K562 (cell line): ENCODE results near the gene MATR3. TPM values are rescaled to one million over a fixed set of nuclear protein-coding genes. Genes with fewer than 3 reads are reported as not detected.

Experiments
- ATAC-seq: fragments of 200-7000 bp; cut with Tn5 transposase; 3 replicates; pipeline ENCODE4 v1.9.1; 2020; ENCODE audit warnings: moderate library complexity
- BruUV-seq: library from RNA; stranded (reverse); fragments of 400-500 nt; replicated peaks from 2 replicates; lab custom pipeline; 2021; lab: Mats Ljungman, UMichigan
- CTCF ChIA-PET: fragments of 300-600 bp; formaldehyde crosslinking; extraction: SDS; loops from one replicate; lab custom pipeline; 2021; ENCODE audit warnings: low intra/inter-chr PET ratio; lab: Yijun Ruan, JAX
- POLR2A ChIA-PET: fragments of 300-600, 350-650 bp; sonication (Branson Sonifier 250); formaldehyde crosslinking; extraction: SDS; loops from one replicate; lab custom pipeline; 2021; ENCODE audit warnings: antibody characterized with exemption, inconsistent platforms; lab: Yijun Ruan, JAX
- DNase-seq, 4 experiments: peaks; one replicate each; pipeline versions ENCODE4 v3.0.0 to v3.0.0-alpha.2; 2011 to 2018; ENCODE audit warnings: low spot score in 3 of 4, mixed read lengths in 3 of 4; ENCODE audit errors: extremely low read depth in 1 of 4
- FAIRE-seq: peaks from 2 replicates; lab custom pipeline; 2011; peaks lifted over from hg19 to GRCh38; lab: Jason Lieb, UNC
- H2AFZ ChIP-seq: 2 replicates; pipeline ENCODE4 v1.6.0; 2011; ENCODE audit warnings: low read depth, low read length, control low read depth, inconsistent platforms
- H3K27ac ChIP-seq: fragments of 200-600 bp; 3 replicates; pipeline ENCODE4 v1.8.0; 2011; ENCODE audit warnings: low read depth, mild to moderate bottlenecking, control low read depth, inconsistent platforms, low read length, moderate library complexity, mixed read lengths; ENCODE audit errors: extremely low read depth
- H3K27me3 ChIP-seq, 2 experiments: fragments of 300-600 bp in 1 of 2; 2 replicates in 1 of 2; 3 replicates in 1 of 2; pipeline versions ENCODE4 v1.6.0 to v1.8.0; 2011; ENCODE audit warnings: inconsistent platforms in 2 of 2, low read length in 2 of 2, mild to moderate bottlenecking in 1 of 2, mixed read lengths in 1 of 2, moderate library complexity in 1 of 2; ENCODE audit not compliant: control insufficient read depth in 2 of 2, insufficient read depth in 2 of 2
- H3K36me3 ChIP-seq: fragments of 300-600 bp; 3 replicates; pipeline ENCODE4 v1.8.0; 2011; ENCODE audit warnings: mild to moderate bottlenecking, low read length, inconsistent platforms; ENCODE audit not compliant: control insufficient read depth, insufficient read depth
- H3K4me1 ChIP-seq, 2 experiments: fragments of 200-600 bp in 1 of 2; replicated peaks in 1 of 2; 2 replicates in 1 of 2; 3 replicates in 1 of 2; pipeline versions ENCODE4 v1.5.1 to v1.8.0; 2011; ENCODE audit warnings: inconsistent platforms in 2 of 2, low read length in 2 of 2, mild to moderate bottlenecking in 1 of 2, mixed read lengths in 1 of 2, moderate library complexity in 1 of 2; ENCODE audit not compliant: control insufficient read depth in 2 of 2, insufficient read depth in 2 of 2
- H3K4me2 ChIP-seq: 2 replicates; pipeline ENCODE4 v1.6.1; 2011; ENCODE audit warnings: low read length, control low read depth, inconsistent platforms, mixed read lengths; ENCODE audit not compliant: insufficient read depth
- H3K4me3 ChIP-seq: fragments of 200-600 bp; sonication (generic), shearing (Covaris generic); 2 replicates; pipeline ENCODE4 v1.5.1; 2016; ENCODE audit warnings: control low read depth, inconsistent platforms
- H3K79me2 ChIP-seq: fragments of 200-600 bp; 3 replicates; pipeline ENCODE4 v1.8.0; 2011; ENCODE audit warnings: low read length, inconsistent platforms; ENCODE audit not compliant: control insufficient read depth, insufficient read depth
- H3K9ac ChIP-seq, 2 experiments: 2 replicates each; pipeline versions ENCODE4 v1.6.0 to v1.6.1; 2011; ENCODE audit warnings: low read depth in 2 of 2, low read length in 2 of 2, control low read depth in 1 of 2, inconsistent platforms in 1 of 2, mild to moderate bottlenecking in 1 of 2, mixed read lengths in 1 of 2; ENCODE audit not compliant: insufficient read depth in 1 of 2
- H3K9me1 ChIP-seq: one replicate; pipeline ENCODE4 v1.6.0; 2011; ENCODE audit warnings: inconsistent platforms, mild to moderate bottlenecking, low read length, moderate library complexity; ENCODE audit not compliant: control insufficient read depth, insufficient read depth
- H3K9me3 ChIP-seq: replicated peaks from 2 replicates; pipeline ENCODE4 v1.5.1; 2011; ENCODE audit warnings: low read depth, low read length, inconsistent platforms; ENCODE audit not compliant: control insufficient read depth, insufficient read depth
- H4K20me1 ChIP-seq: replicated peaks from 2 replicates; pipeline ENCODE4 v1.6.1; 2011; ENCODE audit warnings: low read length, inconsistent platforms, mixed read lengths; ENCODE audit not compliant: control insufficient read depth, insufficient read depth
- ATF1 ChIP-seq, 2 experiments: fragments of 450-650 bp in 1 of 2; IDR thresholded peaks; 2 replicates each; pipeline ENCODE4 v1.6.1; 2016; ENCODE audit warnings: missing compliant biosample characterization in 1 of 2, missing genetic modification characterization in 1 of 2
- BHLHE40 ChIP-seq: IDR thresholded peaks from 2 replicates; pipeline ENCODE4 v1.6.1; 2011; ENCODE audit warnings: low read length, improper control_type of control experiment
- HMG20A ChIP-seq: fragments of 450-650 bp; formaldehyde crosslinking; conservative IDR thresholded peaks from 2 replicates; pipeline ENCODE4 v1.4.0; 2020; ENCODE audit warnings: mild to moderate bottlenecking, mixed read lengths
- HMG20B ChIP-seq: fragments of 250-450 bp; sonication (Bioruptor Pico); IDR thresholded peaks from 2 replicates; pipeline ENCODE4 v1.5.0; 2021; ENCODE audit warnings: mild to moderate bottlenecking
- RAD21 ChIP-seq, 2 experiments: fragments of 250-450 bp in 1 of 2; fragments of 450-650 bp in 1 of 2; sonication (Bioruptor Pico) in 1 of 2; formaldehyde crosslinking in 1 of 2; IDR thresholded peaks in 1 of 2; conservative IDR thresholded peaks in 1 of 2; 2 replicates each; pipeline versions ENCODE4 v1.4.0 to v1.8.0; 2020 to 2022; ENCODE audit warnings: mild to moderate bottlenecking in 2 of 2, moderate library complexity in 1 of 2
- SIN3B ChIP-seq: fragments of 450-650 bp; IDR thresholded peaks from 2 replicates; pipeline ENCODE4 v1.6.1; 2017; ENCODE audit warnings: low read depth, mild to moderate bottlenecking, moderate library complexity
- TCF7 ChIP-seq: sonication (generic); IDR thresholded peaks from 2 replicates; pipeline ENCODE4 v1.6.1; 2016; ENCODE audit warnings: antibody characterized with exemption, borderline replicate concordance
- XRCC3 ChIP-seq: fragments of 450-650 bp; IDR thresholded peaks from 2 replicates; pipeline ENCODE4 v1.6.1; 2017; ENCODE audit warnings: mild to moderate bottlenecking, moderate library complexity
- WGBS: fragments of 100-300 bp; shearing (Covaris generic); methylation state at CpG from one replicate; pipeline ENCODE4 v1.1.6; 2016; ENCODE audit warnings: low coverage, mixed read lengths; ENCODE audit not compliant: insufficient coverage; ENCODE audit errors: missing lambda C conversion rate; 5-methylcytosine and 5-hydroxymethylcytosine counted together
- in situ Hi-C: fragments of 300-500 bp; cut with MboI; formaldehyde crosslinking; loops from 4 replicates; pipeline ENCODE4 v1.15.0; 2018; ENCODE audit warnings: inconsistent platforms, mixed read lengths
- intact Hi-C: fragments of 100-400 bp; cut with micrococcal nuclease; formaldehyde crosslinking; loops from 2 replicates; pipeline ENCODE4 v1.14.2; 2022
- polyA plus RNA-seq, 8 experiments: library from polyadenylated mRNA; depleted of rRNA in 4 of 8; stranded (reverse) in 5 of 8; unstranded in 3 of 8; fragments of >200 nt; fragmentation: Nextera tagmentation in 2 of 8; fragmentation: Illumina TruSeq in 1 of 8; extraction: Ambion mirVana in 2 of 8; extraction: Trizol in 1 of 8; gene quantifications; 2 replicates each; pipeline versions ENCODE4 v1.2.1 to v1.2.3, GENCODE V29; 2011 to 2014; ENCODE audit warnings: inconsistent platforms in 1 of 8, missing spikeins in 1 of 8
- total RNA-seq, 7 experiments: library from RNA; depleted of rRNA in 6 of 7; stranded (reverse); fragments of >200 nt in 6 of 7; fragmentation: Illumina TruSeq in 2 of 7; extraction: Trizol in 2 of 7; gene quantifications; 2 replicates each; pipeline versions ENCODE4 v1.2.1 to v1.2.3, GENCODE V29; 2011 to 2021; ENCODE audit warnings: low replicate concordance in 1 of 7
- TF ChIP-seq, protein P1 (sequence below), 3 experiments: IDR thresholded peaks in 2 of 3; conservative IDR thresholded peaks in 1 of 3; 2 replicates each; pipeline ENCODE4 v1.5.1; 2011 to 2012; ENCODE audit warnings: low read length in 3 of 3, mild to moderate bottlenecking in 3 of 3, control low read depth in 2 of 3, improper control_type of control experiment in 1 of 3, inconsistent platforms in 1 of 3, low read depth in 1 of 3, mixed read lengths in 1 of 3, moderate library complexity in 1 of 3; ENCODE audit not compliant: insufficient read depth in 2 of 3

MATR3 gene
- total and polyA plus RNA-seq, 9 of the 15 experiments (the other 6 are each of a cell fraction or from before 2014, with no cell fraction given) = 150 to 425 (median 263) TPM

DNA sequence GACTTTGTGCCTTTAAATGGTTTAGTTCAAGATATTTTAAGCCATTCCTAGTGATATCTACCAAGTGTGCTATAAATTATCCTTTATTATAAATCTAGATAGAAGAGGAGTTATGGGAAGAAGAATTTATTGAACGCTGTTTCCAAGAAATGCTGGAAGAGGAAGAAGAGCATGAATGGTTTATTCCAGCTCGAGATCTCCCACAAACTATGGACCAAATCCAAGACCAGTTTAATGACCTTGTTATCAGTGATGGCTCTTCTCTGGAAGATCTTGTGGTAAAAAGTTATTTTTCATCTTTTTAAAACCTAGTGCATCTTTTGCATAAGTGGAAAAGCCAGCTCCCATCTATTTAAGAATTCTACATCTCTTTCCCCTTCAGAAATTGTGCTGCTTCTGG is 70.9 kb downstream of the MATR3 start (continued):
- no peak for TF ChIP-seq HMG20B (CRISPR knock-in tag)
- TF ChIP-seq HMG20A (CRISPR knock-in tag) = no peak
- no peak for TF ChIP-seq XRCC3
- no peak for TF ChIP-seq ATF1 (CRISPR knock-in tag; IDR thresholded peaks at IDR 0.05)
- TF ChIP-seq ATF1 (tag; IDR thresholded peaks at IDR 0.05) = no peak

- no peak overlapping the region for H3K9ac ChIP-seq
- H4K20me1 ChIP-seq = peaks cover 4% of the 10 kb centered on the region; the same call in 1 of the 2 replicates
- H3K36me3 ChIP-seq = peaks cover 66% of the 10 kb centered on the region
- H3K4me2 ChIP-seq = no peak overlapping the region
- H2AFZ ChIP-seq = no peak overlapping the region
- ATAC-seq (peak; percentile 64), DNase-seq (peak in 1 of 4 experiments; percentile 41), FAIRE-seq (no peak)
- H3K9me1 ChIP-seq = no peaks in the 10 kb centered on the region
- no peaks in the 10 kb centered on the region for H3K9me3 ChIP-seq
- H3K4me3 ChIP-seq = no peak overlapping the region
- H3K4me1 ChIP-seq = no peaks in the 10 kb centered on the region
- no peaks in the 10 kb centered on the region for H3K79me2 ChIP-seq
- no peak overlapping the region for H3K27ac ChIP-seq
- TF ChIP-seq SIN3B (no peak), TCF7 (no peak), BHLHE40 (no peak), RAD21 (CRISPR knock-in tag; conservative IDR thresholded peaks at IDR 0.05 in 1 of 2, IDR thresholded peaks at IDR 0.05 in 1 of 2) (peak in 1 of 2 experiments; percentile 44; a peak in 2 of 4 replicates)
- TF ChIP-seq, protein P1, sequence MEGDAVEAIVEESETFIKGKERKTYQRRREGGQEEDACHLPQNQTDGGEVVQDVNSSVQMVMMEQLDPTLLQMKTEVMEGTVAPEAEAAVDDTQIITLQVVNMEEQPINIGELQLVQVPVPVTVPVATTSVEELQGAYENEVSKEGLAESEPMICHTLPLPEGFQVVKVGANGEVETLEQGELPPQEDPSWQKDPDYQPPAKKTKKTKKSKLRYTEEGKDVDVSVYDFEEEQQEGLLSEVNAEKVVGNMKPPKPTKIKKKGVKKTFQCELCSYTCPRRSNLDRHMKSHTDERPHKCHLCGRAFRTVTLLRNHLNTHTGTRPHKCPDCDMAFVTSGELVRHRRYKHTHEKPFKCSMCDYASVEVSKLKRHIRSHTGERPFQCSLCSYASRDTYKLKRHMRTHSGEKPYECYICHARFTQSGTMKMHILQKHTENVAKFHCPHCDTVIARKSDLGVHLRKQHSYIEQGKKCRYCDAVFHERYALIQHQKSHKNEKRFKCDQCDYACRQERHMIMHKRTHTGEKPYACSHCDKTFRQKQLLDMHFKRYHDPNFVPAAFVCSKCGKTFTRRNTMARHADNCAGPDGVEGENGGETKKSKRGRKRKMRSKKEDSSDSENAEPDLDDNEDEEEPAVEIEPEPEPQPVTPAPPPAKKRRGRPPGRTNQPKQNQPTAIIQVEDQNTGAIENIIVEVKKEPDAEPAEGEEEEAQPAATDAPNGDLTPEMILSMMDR (IDR thresholded peaks at IDR 0.05 in 2 of 3, conservative IDR thresholded peaks at IDR 0.05 in 1 of 3; ENCODE audit: insufficient read depth in 2 of 3, low read depth in 1 of 3, low read length in 3 of 3) = peak in 2 of 3 experiments; percentile 11 to 52; a peak in 4 of 6 replicates
- in situ Hi-C loops = no loop called here
- ChIA-PET POLR2A (interaction anchor here (1.3 to 2.2 kb wide), 3 partner anchors 10 to 27 kb away, joined by 3 to 5 read pairs (median 5); partner anchors contain the start of gene PAIP2), CTCF (interaction anchor here (0.6 to 0.8 kb wide), 2 partner anchors 580 to 666 kb away, joined by 3 read pairs; no protein-coding TSS in a partner anchor)
- H3K27me3 ChIP-seq = no peaks in the 10 kb centered on the region
- WGBS = 80% methylated on average over 2 of the region's 2 CpGs
- BruUV-seq = no TSS peak
- intact Hi-C loops = no loop called here
These were observed 75.1 kb downstream of the MATR3 start for GRCh38 chr5:139368613-139369012.
